GM18870 (cell line): ENCODE results near the gene WASF2.
"Not testable (repeated sequence)": the region's sequence is repeated elsewhere in the genome, so short reads cannot be mapped to it uniquely, and the experiment has no call there.

Experiments
- ATAC-seq: cut with Tn5 transposase; IDR thresholded peaks from one replicate; pipeline ENCODE4 v1.9.1; 2021; ENCODE audit warnings: moderate library complexity; ENCODE audit not compliant: unreplicated experiment

Gene WASF2

GRCh38 chr1:27427816-27428315 is 62.1 kb downstream of the WASF2 start:
- ATAC-seq, result no peak

GRCh38 chr1:27427329-27427728 is 62.6 kb downstream of the WASF2 start:
- ATAC-seq, result no peak

DNA sequence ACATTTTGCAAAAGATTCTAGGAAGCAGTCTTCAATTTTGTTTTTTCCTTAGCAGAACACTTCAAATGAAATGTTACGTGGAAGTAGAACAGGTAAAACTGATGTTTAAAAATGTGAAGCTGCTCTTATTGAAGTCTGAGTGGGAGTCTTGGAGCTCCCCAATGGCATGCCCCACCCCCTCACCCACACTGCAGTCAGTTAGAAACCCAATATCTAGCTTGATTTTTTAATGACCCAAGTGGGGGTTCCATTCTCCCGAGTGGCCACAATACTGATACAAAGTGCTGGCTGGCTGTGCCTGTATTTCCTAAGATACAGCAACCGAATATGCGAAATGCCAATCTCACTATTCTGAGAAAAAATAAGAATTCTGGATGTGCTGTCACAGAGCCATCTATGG is 66.3 kb downstream of the WASF2 start:
- ATAC-seq, result no peak

- no peak for ATAC-seq
Observed at GRCh38 chr1:27418326-27419185, 71.4 kb downstream of the WASF2 start.

DNA sequence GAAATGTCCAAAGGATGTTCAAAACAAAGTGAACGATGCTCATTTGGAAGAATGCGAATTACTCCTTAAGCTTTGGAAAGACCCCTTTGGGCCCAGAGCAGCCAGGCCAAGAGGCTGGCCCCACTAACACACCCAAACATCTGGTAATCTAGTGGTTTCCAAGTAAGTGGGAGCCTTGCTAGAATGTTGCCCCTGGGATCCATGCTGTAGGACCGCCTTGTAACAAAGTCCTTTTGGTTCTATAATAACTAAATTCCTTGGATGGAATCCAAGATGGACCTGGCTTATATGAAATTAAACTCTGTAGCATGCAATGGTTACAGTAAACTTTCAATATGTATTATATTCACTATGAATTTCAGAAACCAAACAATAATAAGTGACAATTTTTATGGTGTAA is 72.3 kb downstream of the WASF2 start:
- no peak for ATAC-seq

DNA sequence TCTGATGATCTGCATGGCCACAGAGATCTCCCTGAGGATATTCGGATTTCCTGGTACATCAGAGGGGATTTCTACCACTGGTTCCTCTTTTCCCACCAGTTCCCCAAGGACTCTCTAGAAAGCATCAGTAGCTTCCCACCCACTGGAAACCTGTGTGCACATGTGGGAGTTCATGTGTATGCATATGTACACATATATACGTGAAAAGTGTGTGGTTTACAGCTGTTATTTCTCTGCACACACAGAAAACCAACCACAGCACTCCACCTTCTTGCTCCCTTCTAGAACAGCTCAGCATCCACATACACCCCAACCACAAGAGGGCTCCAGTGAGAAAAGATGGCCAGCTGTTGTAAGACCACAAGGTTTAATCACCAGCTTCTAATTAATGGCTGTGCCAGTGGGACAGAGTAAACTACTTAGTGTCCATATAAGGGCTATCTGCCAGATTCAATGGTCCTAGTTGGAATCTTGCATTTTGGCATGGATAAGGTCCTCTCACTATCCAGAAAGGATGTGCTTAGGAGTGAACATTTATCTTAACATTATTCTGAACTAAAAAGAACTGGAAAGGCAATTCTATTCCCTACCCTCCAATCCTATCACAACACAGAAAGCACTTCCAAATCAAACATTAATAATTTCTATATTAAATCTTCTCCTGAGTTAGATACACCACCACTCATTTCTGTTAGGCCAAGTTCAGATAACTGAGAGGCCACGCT is 73.4 kb downstream of the WASF2 start:
- no peak for ATAC-seq

GRCh38 chr1:27414091-27414490 is 75.9 kb downstream of the WASF2 start:
- ATAC-seq, result no peak

DNA sequence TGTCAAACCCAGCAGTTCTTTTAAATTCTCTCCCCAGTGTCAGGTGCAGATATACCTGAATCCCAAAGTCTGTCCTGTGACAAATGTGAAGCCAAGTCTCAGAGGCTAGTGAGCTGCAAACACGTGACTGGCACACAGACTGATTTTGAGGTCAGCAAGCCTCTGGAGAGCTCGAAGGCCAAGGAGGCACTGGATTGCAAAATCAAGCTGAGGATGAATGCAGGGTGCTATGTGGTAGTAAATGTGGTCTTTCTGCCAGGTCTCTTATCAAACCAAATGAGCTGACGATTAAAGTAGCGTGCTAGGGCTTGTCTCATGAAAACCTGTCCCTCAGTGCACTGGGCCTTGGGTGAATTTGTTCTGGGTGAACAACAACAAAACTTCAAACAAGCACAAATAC is 77.0 kb downstream of the WASF2 start:
- no peak for ATAC-seq

- no peak for ATAC-seq
Observed at GRCh38 chr1:27412502-27412901, 77.5 kb downstream of the WASF2 start.

- ATAC-seq, result no peak
Observed at GRCh38 chr1:27410709-27411108, 79.3 kb downstream of the WASF2 start.

DNA sequence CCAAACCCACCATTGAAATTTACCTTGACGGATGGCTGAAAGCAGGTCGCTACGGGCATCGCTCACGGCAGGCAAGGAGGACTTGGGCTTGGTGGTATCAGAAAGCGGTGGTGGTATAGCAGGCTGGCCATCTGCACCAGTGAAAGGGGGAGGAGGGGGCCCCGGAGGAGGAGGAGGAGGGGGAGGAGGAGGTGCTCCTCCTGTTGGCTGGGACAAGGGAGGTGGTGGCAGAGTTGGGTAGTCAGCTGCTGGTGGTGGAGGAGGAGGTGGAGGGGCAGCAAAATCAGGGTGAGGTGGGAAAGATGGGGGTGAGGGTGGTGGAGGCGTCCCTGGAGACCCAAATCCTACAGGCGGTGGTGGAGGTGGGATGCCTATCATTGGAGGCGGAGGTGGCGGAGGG is 80.3 kb downstream of the WASF2 start:
- no peak for ATAC-seq

DNA sequence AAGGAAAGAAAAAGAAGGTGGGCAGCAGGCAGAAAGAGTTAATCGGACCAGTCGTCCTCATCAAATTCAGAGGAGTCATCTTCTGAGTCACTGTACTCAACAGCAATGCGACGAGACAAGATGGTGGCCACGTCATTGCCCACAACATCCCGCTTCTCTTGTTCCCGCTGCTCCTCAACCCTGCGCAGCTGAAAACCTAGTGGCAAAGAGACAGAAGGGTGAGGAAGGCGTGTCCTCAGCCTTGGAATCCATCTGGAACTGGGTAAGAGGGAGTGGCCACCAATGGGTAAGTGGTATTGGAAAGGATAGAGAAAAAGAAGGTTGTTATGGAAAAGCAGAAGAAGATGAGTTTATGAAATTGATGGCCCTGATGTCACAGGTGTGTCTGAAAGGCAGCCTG is 81.8 kb downstream of the WASF2 start:
- no peak for ATAC-seq

DNA sequence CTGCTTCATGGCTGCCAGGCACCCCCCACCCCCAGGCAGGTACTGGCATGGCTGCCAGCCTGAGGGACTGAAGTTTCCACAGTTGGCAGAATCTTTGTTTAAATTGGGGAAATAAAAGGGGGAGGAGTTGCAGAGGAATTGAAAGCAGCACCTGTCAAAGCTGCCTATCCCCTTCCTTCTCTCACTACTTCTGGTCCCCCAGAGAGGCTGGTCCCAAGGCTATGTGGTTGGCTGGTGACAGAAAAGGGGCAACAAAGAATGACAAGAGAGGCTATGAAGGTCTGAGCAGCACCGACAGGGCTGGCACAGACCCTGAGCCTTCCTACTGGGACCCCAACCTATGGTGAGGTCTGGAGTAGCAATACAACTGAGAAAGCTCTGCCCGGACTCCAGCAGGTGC is 83.2 kb downstream of the WASF2 start:
- not testable (repeated sequence) for ATAC-seq

GRCh38 chr1:27406362-27406680 is 83.6 kb downstream of the WASF2 start:
- ATAC-seq, result no peak

DNA sequence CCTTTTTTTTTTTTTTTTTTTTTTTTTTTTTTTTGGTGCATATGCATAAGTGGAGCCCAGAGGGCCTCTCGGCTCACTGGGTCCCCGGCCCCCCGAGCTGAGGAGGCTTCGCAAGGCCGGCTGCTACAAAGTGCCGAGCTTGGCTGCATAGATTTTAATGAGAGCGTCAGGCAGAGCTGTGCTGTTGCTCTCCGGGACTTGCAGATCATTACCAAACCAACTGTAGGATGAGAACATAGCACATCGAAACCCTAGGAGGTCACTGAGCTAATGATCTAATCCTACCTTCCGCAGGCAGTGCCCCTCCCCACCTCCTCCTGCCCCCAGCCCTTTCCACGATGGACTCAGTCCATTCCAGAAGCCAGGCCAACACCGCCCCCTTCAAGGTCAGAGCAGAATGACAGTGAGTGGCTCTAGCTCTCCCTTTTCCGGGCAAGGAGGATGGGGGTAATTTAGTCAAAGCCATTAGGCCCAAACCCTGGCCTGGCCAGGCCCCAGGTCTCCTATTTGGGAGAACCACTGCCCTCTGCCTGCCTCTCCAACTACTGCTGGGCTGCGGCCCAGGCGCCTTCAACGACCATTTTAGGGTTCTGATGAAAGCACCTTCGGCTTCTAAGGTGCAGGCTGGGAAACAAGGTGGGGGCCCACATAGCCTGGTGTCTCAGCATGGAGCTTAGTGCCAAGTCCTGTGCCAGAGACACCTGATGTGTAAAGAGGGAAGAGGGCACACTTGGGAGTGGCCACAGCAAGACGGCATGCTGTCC is 84.2 kb downstream of the WASF2 start:
- ATAC-seq, result not testable (repeated sequence)

GRCh38 chr1:27405074-27405473 is 84.9 kb downstream of the WASF2 start:
- ATAC-seq, result no peak

DNA sequence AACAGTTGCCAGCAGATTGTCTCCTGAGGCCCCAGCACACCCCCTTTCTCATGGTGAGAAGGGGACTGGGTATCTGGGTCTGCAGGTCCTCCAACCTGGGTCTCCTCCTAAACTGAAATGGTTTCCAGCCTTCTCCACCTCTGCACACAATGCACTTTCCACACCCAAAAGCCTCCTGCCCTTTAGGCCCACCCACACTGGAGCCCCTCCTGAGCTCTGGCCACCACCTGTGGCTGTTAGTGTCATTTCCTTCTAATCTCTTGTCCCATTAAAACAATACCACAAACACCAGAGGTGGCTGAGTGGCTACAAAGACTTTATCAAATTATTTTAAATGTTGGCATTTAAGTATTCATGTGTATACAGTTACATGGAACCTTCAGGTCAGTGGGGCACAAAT is 86.0 kb downstream of the WASF2 start:
- ATAC-seq, result no peak

DNA sequence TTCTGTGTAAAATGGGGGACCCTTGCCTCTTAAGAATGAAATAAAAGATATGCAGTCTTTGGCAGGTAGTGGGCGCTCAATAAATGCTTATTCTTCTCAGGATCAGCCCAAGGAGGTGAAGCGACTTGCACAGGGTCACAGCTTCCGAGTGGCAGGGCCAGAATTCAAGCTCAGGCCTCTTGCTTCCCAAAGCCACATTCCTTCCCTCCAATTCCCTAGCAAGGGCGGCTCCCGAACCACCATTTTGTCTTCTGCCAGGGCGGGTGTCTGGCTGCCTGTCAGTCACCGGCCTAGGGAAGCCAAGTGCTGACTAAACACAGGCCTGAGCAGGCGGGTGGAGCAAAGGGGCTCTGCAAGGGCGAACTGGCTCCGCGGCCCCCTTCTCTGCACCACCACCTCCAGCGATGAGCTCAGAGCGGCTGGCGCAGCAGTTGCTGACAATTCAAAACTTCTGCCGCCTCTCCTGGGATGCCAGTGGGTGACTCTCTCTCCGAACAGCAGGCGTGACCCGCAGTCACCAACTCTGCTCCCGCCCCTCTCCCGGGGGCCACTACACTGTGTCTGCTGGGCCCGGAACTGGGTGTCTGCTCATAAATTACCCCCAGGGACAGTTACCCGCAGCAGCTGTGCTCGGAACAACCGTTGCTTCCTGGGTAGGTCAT is 86.8 kb downstream of the WASF2 start:
- no peak for ATAC-seq

GRCh38 chr1:27402349-27402754 is 87.6 kb downstream of the WASF2 start:
- ATAC-seq, result no peak

- ATAC-seq, result no peak
Observed at GRCh38 chr1:27400963-27401341, 89.0 kb downstream of the WASF2 start.
